Epidermal melanocyte (primary cell): Measurements from ENCODE around the gene TMCO1.
"Not testable (repeated sequence)": the region's sequence is repeated elsewhere in the genome, so short reads cannot be mapped to it uniquely, and the experiment has no call there.

Experiments
- DNase-seq: peaks from one replicate; pipeline ENCODE4 v3.0.0; 2011; ENCODE audit warnings: low spot score; ENCODE audit not compliant: insufficient read length

Gene TMCO1

GRCh38 chr1:165768513-165769394 lies at the start of gene TMCO1:
Gene TMCO1 (minus strand): TSS chr1:165768868. CDS start chr1:165768751, 117 bp downstream.
- DNase-seq: peak; percentile 99

GRCh38 chr1:165816826-165817497 lies 48.3 kb upstream of the TMCO1 start:
- DNase-seq: no peak

- DNase-seq: no peak
These were observed 47.5 kb upstream of the TMCO1 start for GRCh38 chr1:165816157-165816556.

GRCh38 chr1:165815725-165816124 lies 47.1 kb upstream of the TMCO1 start:
- no peak for DNase-seq

- no peak for DNase-seq
These were observed 38.9 kb upstream of the TMCO1 start for GRCh38 chr1:165807613-165808012.

GRCh38 chr1:165804513-165804912 lies 35.8 kb upstream of the TMCO1 start:
- not testable (repeated sequence) for DNase-seq

GRCh38 chr1:165799387-165799786 lies 30.7 kb upstream of the TMCO1 start:
- no peak for DNase-seq

GRCh38 chr1:165795894-165796293 lies 27.2 kb upstream of the TMCO1 start:
- DNase-seq: no peak

- no peak for DNase-seq
These were observed 25.3 kb upstream of the TMCO1 start for GRCh38 chr1:165793951-165794350.

- no peak for DNase-seq
These were observed 19.1 kb upstream of the TMCO1 start for GRCh38 chr1:165787741-165788140.

GRCh38 chr1:165783519-165783918 lies 14.9 kb upstream of the TMCO1 start:
- DNase-seq: not testable (repeated sequence)

GRCh38 chr1:165778197-165778596 lies 9.5 kb upstream of the TMCO1 start:
- DNase-seq: not testable (repeated sequence)

GRCh38 chr1:165773324-165773965 lies 4.8 kb upstream of the TMCO1 start:
- no peak for DNase-seq

GRCh38 chr1:165772739-165773138 lies 4.1 kb upstream of the TMCO1 start:
- no peak for DNase-seq

- no peak for DNase-seq
These were observed 4.4 kb downstream of the TMCO1 start for GRCh38 chr1:165764277-165764676.

- DNase-seq: no peak
These were observed 5.2 kb downstream of the TMCO1 start for GRCh38 chr1:165763442-165763841.

GRCh38 chr1:165762725-165763124 lies 5.9 kb downstream of the TMCO1 start:
- no peak for DNase-seq

GRCh38 chr1:165759095-165759494 lies 9.6 kb downstream of the TMCO1 start:
- DNase-seq: no peak

- no peak for DNase-seq
These were observed 13.2 kb downstream of the TMCO1 start for GRCh38 chr1:165755393-165756010.

- DNase-seq: no peak
These were observed 14.7 kb downstream of the TMCO1 start for GRCh38 chr1:165753934-165754333.

- no peak for DNase-seq
These were observed 20.1 kb downstream of the TMCO1 start for GRCh38 chr1:165748550-165748949.
